ENCODE results near the gene IRAK1. TPM values are rescaled to one million over a fixed set of nuclear protein-coding genes. Genes with fewer than 3 reads are reported as not detected.

The IRAK1 gene
- total and polyA plus RNA-seq, 2 of the 8 experiments (the other 6 are each of a cell fraction or from before 2014, with no cell fraction given) = 26.6 to 41.7 TPM

DNA sequence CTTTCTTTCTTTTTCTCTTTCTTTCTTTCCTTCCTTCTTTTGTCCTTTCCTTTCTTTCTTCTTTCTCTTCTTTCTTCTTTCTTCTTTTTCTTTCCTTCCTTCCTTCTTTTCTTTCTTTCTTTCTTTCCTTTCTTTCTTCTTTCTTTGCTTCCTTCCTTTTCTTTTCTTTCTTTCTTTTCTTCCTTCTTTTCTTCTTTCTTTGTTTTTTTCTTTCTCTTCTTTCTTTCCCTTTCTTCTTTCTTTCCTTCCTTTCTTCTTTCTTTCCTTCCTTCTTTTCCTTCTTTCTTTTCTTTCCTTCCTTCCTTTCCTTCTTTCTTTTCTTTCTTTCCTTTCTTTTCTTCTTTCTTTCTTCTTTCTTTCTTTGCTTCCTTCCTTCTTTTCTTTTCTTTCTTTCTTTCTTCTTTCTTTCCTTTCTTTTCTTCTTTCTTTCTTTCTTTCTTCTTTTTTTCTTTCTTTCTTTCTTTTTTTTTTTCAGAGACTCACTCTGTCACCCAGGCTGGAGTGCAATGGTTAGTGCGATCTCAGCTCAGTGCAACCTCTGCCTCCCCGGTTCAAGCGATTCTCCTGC is 28.6 kb downstream of the IRAK1 start:
- Histone ChIP-seq H2BK20ac (ENCODE audit: low read length) (no peak overlapping the region), H2BK15ac (ENCODE audit: low read length) (no peak overlapping the region), H3K4me1 (replicated peaks in 1 of 4; ENCODE audit: control insufficient read depth in 3 of 4, insufficient read depth in 4 of 4, low read length in 3 of 4) (no peaks in the 10 kb centered on the region), H3K27ac (ENCODE audit: low read depth, low read length) (no peak overlapping the region), H3K18ac (ENCODE audit: extremely low read depth, low read length) (no peak overlapping the region), H3K79me2 (ENCODE audit: control insufficient read depth in 1 of 2, insufficient read depth in 2 of 2, low read length in 2 of 2) (no peaks in the 10 kb centered on the region), H2BK5ac (ENCODE audit: low read depth, low read length) (no peak overlapping the region), H3K56ac (replicated peaks; ENCODE audit: insufficient read length, low read depth, low read length) (no peak overlapping the region), H2AK5ac (ENCODE audit: low read depth, low read length) (no peak overlapping the region), H3K23me2 (ENCODE audit: low read depth, low read length) (no peaks in the 10 kb centered on the region; the same call in 1 of the 2 replicates), H4K8ac (ENCODE audit: extremely low read depth, insufficient read depth, low read length) (no peak overlapping the region), H3K79me1 (ENCODE audit: low read depth, low read length) (no peaks in the 10 kb centered on the region), H3K9me3 (ENCODE audit: insufficient read depth in 2 of 2, low read depth in 1 of 2, low read length in 1 of 2) (no peaks in the 10 kb centered on the region), H3K4me2 (ENCODE audit: insufficient read depth in 1 of 2, low read depth in 2 of 2, low read length in 2 of 2) (no peak overlapping the region), H3K27me3 (replicated peaks in 1 of 4; ENCODE audit: control insufficient read depth in 3 of 4, extremely low read depth in 1 of 4, insufficient read depth in 3 of 4, low read length in 3 of 4) (no peaks in the 10 kb centered on the region), H4K91ac (replicated peaks; ENCODE audit: insufficient read length, low read length) (no peak overlapping the region), H3K9ac (replicated peaks in 1 of 4; ENCODE audit: extremely low read depth in 1 of 4, low read depth in 3 of 4, low read length in 3 of 4) (no peak overlapping the region), H3K4ac (replicated peaks; ENCODE audit: insufficient read length, low read depth, low read length) (no peak overlapping the region), H2BK120ac (replicated peaks; ENCODE audit: low read depth, low read length) (no peak overlapping the region), H3K36me3 (ENCODE audit: control insufficient read depth in 2 of 4, insufficient read depth in 4 of 4, low read length in 3 of 4) (no peaks in the 10 kb centered on the region), H3K23ac (ENCODE audit: insufficient read length) (no peak overlapping the region), H3K14ac (ENCODE audit: insufficient read length) (no peak overlapping the region), H2BK12ac (ENCODE audit: low read depth, low read length) (no peak overlapping the region), H4K20me1 (replicated peaks in 1 of 2; ENCODE audit: control insufficient read depth in 1 of 2, insufficient read depth in 2 of 2, low read length in 2 of 2) (no peaks in the 10 kb centered on the region), H2AFZ (ENCODE audit: low read length) (no peak overlapping the region), H3K4me3 (ENCODE audit: extremely low read depth in 1 of 4, insufficient read depth in 2 of 4, low read depth in 3 of 4, low read length in 4 of 4) (no peak overlapping the region), H4K5ac (ENCODE audit: insufficient read length, low read depth, low read length) (no peak overlapping the region)
- WGBS, 2 experiments (ENCODE audit: extremely low coverage in 1 of 2, insufficient coverage in 1 of 2, insufficient read length in 1 of 2, insufficient replicate concordance in 2 of 2, low coverage in 1 of 2, low lambda C conversion rate in 2 of 2, missing lambda C conversion rate in 1 of 2) = no CpG with 5 or more reads among the region's 3 CpGs
- FAIRE-seq (no peak), DNase-seq (ENCODE audit: low read depth in 1 of 2, low spot score in 2 of 2) (no peak)
- ChIA-PET POLR2A (ENCODE audit: partially characterized antibody) (no interaction called here), CTCF (ENCODE audit: partially characterized antibody) (no interaction called here)
- no peak for TF ChIP-seq NANOG (IDR thresholded peaks at IDR 0.05; ENCODE audit: insufficient read depth, low read depth, low read length, poor library complexity, severe bottlenecking)
- no peak for TF ChIP-seq ZNF274 (IDR thresholded peaks at IDR 0.05; ENCODE audit: borderline replicate concordance, extremely low read depth, low read length)
